Ishikawa (cell line): ENCODE results near the gene GPX3.

ENCODE experiments used
- CEBPB ChIP-seq: IDR thresholded peaks from 2 replicates; pipeline ENCODE4 v1.6.1; 2012
- CREB1 ChIP-seq: IDR thresholded peaks from 2 replicates; pipeline ENCODE4 v1.6.1; 2012; ENCODE audit warnings: low read depth
- EGR1 ChIP-seq: IDR thresholded peaks from 2 replicates; pipeline ENCODE4 v1.6.1; 2012
- EP300 ChIP-seq: IDR thresholded peaks from 2 replicates; pipeline ENCODE4 v1.6.1; 2012; ENCODE audit warnings: borderline replicate concordance
- FOXM1 ChIP-seq: IDR thresholded peaks from 2 replicates; pipeline ENCODE4 v1.6.1; 2012; ENCODE audit warnings: low read depth, borderline replicate concordance
- MAX ChIP-seq: IDR thresholded peaks from 2 replicates; pipeline ENCODE4 v1.6.1; 2012
- NFIC ChIP-seq: IDR thresholded peaks from 2 replicates; pipeline ENCODE4 v1.6.1; 2012
- RAD21 ChIP-seq: IDR thresholded peaks from 2 replicates; pipeline ENCODE4 v1.6.1; 2012; ENCODE audit warnings: low read depth
- REST ChIP-seq: IDR thresholded peaks from 2 replicates; pipeline ENCODE4 v1.6.1; 2012; ENCODE audit warnings: low read depth, mild to moderate bottlenecking
- TAF1 ChIP-seq: IDR thresholded peaks from 2 replicates; pipeline ENCODE4 v1.6.1; 2012; ENCODE audit warnings: low read depth, mild to moderate bottlenecking
- TCF12 ChIP-seq: IDR thresholded peaks from 2 replicates; pipeline ENCODE4 v1.6.1; 2012; ENCODE audit warnings: low read depth
- TEAD4 ChIP-seq: IDR thresholded peaks from 2 replicates; pipeline ENCODE4 v1.6.1; 2012
- USF1 ChIP-seq: IDR thresholded peaks from 2 replicates; pipeline ENCODE4 v1.6.1; 2012
- YY1 ChIP-seq: IDR thresholded peaks from 2 replicates; pipeline ENCODE4 v1.6.1; 2012; ENCODE audit warnings: low read depth
- ZBTB7A ChIP-seq: IDR thresholded peaks from 2 replicates; pipeline ENCODE4 v1.6.1; 2012; ENCODE audit warnings: low read depth

GPX3 gene

GRCh38 chr5:151053796-151054462, 33.5 kb downstream of the GPX3 start:
- TF ChIP-seq NFIC (no peak), REST (no peak), ZBTB7A (no peak), EGR1 (no peak), EP300 (no peak), MAX (no peak), TCF12 (no peak), FOXM1 (no peak), TEAD4 (no peak)

- TF ChIP-seq MAX (no peak), ZBTB7A (no peak), TAF1 (no peak), REST (no peak), TCF12 (no peak), NFIC (no peak), RAD21 (no peak), TEAD4 (no peak), CEBPB (no peak), FOXM1 (no peak), YY1 (no peak), EP300 (no peak), EGR1 (no peak), USF1 (no peak), CREB1 (no peak)
Observed at GRCh38 chr5:151054709-151055108, 34.3 kb downstream of the GPX3 start.

GRCh38 chr5:151055336-151055735, 34.9 kb downstream of the GPX3 start:
- no peak for TF ChIP-seq USF1
- TF ChIP-seq TAF1, result no peak
- TF ChIP-seq NFIC, result no peak

GRCh38 chr5:151056379-151057325, 36.3 kb downstream of the GPX3 start:
- TF ChIP-seq TCF12, result no peak
- no peak for TF ChIP-seq FOXM1
- no peak for TF ChIP-seq TEAD4

GRCh38 chr5:151058301-151058700, 37.9 kb downstream of the GPX3 start:
- TF ChIP-seq YY1 (no peak), CEBPB (no peak), USF1 (no peak), TCF12 (no peak), TAF1 (no peak), FOXM1 (no peak), ZBTB7A (no peak), CREB1 (no peak), TEAD4 (no peak), MAX (no peak), EP300 (no peak), RAD21 (no peak), EGR1 (no peak), REST (no peak), NFIC (no peak)
